Naive thymus-derived CD8-positive, alpha-beta T cell (primary cell): ENCODE results near the gene ROBO1. TPM values are rescaled to one million over a fixed set of nuclear protein-coding genes. Genes with fewer than 3 reads are reported as not detected.

ENCODE experiments used
- ATAC-seq, 2 donors: fragments of 150-1000 bp; cut with Tn5 transposase in 1 of 2; sonication (Bioruptor Pico), chemical (Tn5 transposase) in 1 of 2; 1 replicate in 1 of 2; 2 replicates in 1 of 2; pipeline ENCODE4 v1.10.0; 2021; ENCODE audit warnings: mild to moderate bottlenecking in 2 of 2, moderate library complexity in 2 of 2
- POLR2A ChIA-PET: fragments of 350-600 bp; sonication (Branson Sonifier 250); formaldehyde crosslinking; loops from one replicate; lab custom pipeline; 2021; ENCODE audit warnings: antibody characterized with exemption; lab: Charles Lee
- DNase-seq, 10 donors: peaks; one replicate each; pipeline versions ENCODE4 v3.0.0 to v3.0.0-alpha.2; 2020 to 2022
- H3K27ac Mint-ChIP-seq, 10 donors: one replicate each; pipeline ENCODE4 v1.8.0; 2020 to 2022; ENCODE audit warnings: mild to moderate bottlenecking in 10 of 10, mixed read lengths in 10 of 10, moderate library complexity in 4 of 10, inconsistent platforms in 1 of 10
- H3K27me3 Mint-ChIP-seq, 5 donors: one replicate each; pipeline ENCODE4 v1.8.0; 2021 to 2022; ENCODE audit warnings: mixed read lengths in 5 of 5
- H3K36me3 Mint-ChIP-seq, 3 donors: one replicate each; pipeline ENCODE4 v1.8.0; 2020 to 2022; ENCODE audit warnings: mixed read lengths in 3 of 3, mild to moderate bottlenecking in 2 of 3, inconsistent platforms in 1 of 3
- H3K4me1 Mint-ChIP-seq, 4 donors: one replicate each; pipeline ENCODE4 v1.8.0; 2021 to 2022; ENCODE audit warnings: mixed read lengths in 4 of 4
- H3K4me3 Mint-ChIP-seq, 10 donors: one replicate each; pipeline ENCODE4 v1.8.0; 2020 to 2022; ENCODE audit warnings: mild to moderate bottlenecking in 10 of 10, mixed read lengths in 10 of 10, moderate library complexity in 6 of 10, inconsistent platforms in 1 of 10
- H3K9me3 Mint-ChIP-seq, 9 donors: one replicate each; pipeline ENCODE4 v1.8.0; 2020 to 2022; ENCODE audit warnings: mixed read lengths in 9 of 9, mild to moderate bottlenecking in 3 of 9, inconsistent platforms in 1 of 9, moderate library complexity in 1 of 9
- polyA plus RNA-seq, 3 donors: library from polyadenylated mRNA; unstranded; fragments of 300-500 nt; fragmentation: Illumina TruSeq; gene quantifications; one replicate each; pipeline ENCODE4 v1.2.3, GENCODE V29; 2021
- total RNA-seq, 8 experiments: library from RNA in 2 of 8; stranded (reverse) in 2 of 8; gene quantifications; one replicate each; pipeline ENCODE4 v1.2.3 and lab custom pipeline; 2021 to 2026

Gene ROBO1
- total and polyA plus RNA-seq, 5 experiments from 2014 or later, result 2.3 to 16.3 (median 12.5) TPM

DNA sequence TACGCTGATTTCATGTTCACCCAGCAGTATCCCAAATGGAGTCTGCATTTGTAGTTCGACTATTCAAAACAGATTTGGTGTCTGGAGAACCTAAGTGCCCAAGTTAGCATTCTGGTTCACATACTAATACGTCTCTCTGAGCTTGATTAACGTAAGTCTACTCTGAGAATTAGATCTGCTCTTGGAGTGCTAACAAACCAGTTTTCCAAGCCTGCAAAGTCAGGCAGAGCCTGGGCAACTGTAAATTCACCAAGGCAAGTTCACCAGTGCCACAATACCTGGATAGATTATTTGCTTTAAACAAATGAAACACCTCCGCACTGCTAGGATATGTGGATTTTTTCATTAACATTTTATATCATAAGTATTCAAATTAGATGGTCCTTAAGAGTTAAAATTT lies 912.6 kb downstream of the ROBO1 start:
- no peaks in the 10 kb centered on the region for H3K27me3 Mint-ChIP-seq
- ATAC-seq (no peak), DNase-seq (no peak)
- H3K27ac Mint-ChIP-seq, result no peak overlapping the region
- peaks cover 0 to 11% (median 0%) of the 10 kb centered on the region in 9 donors for H3K9me3 Mint-ChIP-seq
- POLR2A ChIA-PET, result no interaction called here
- H3K36me3 Mint-ChIP-seq, result no peaks in the 10 kb centered on the region
- H3K4me1 Mint-ChIP-seq, result no peaks in the 10 kb centered on the region
- H3K4me3 Mint-ChIP-seq, result no peak overlapping the region

DNA sequence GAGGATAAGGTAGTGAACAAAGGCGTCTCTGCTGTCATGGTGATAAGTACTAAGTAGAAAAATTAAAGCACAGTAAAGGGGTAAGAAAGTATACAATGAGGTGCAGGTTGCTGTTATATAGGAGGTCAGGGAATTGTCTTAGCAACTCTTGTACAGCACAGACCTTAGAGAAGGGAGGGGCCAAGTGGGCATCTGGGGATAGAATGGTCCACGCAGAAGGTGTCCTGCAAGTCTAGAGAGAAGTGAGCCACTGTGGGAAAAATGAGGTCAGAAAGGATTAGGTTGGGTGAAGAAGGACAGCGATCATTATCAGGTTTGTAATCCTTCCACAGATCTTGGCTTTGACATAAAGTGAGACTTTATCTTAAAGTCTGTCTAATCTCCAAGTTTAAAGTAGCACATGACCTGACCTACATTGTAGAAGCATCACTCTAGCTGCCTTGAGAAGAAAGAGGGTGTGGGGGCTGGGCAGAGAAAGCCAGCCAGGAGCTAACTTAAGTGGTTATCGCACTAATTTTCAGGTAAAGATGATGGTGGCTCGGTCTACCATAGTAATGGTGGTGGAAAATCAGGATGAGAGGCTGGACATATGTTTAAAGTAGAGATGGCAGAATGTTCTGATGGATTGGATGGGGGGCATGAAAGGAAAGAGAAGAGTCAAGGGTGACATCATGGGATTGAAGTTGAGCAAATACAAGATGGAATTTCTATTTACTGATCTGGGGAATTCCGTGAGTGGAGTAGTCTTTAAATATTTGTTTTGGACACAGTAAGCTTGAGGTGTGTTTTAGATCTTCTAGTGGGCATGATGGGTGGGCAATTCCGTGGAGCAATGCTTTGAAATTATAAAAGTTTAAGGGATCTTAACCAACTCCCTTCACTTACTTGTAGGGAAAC lies 919.2 kb downstream of the ROBO1 start:
- no peaks in the 10 kb centered on the region for H3K27me3 Mint-ChIP-seq
- no peak overlapping the region for H3K27ac Mint-ChIP-seq
- H3K36me3 Mint-ChIP-seq, result no peaks in the 10 kb centered on the region
- peaks cover 0 to 8% (median 2%) of the 10 kb centered on the region in 9 donors for H3K9me3 Mint-ChIP-seq
- no peak overlapping the region for H3K4me3 Mint-ChIP-seq
- POLR2A ChIA-PET, result no interaction called here
- peaks cover 0 to 1% (median 0%) of the 10 kb centered on the region in 4 donors for H3K4me1 Mint-ChIP-seq
- ATAC-seq (no peak), DNase-seq (no peak)

DNA sequence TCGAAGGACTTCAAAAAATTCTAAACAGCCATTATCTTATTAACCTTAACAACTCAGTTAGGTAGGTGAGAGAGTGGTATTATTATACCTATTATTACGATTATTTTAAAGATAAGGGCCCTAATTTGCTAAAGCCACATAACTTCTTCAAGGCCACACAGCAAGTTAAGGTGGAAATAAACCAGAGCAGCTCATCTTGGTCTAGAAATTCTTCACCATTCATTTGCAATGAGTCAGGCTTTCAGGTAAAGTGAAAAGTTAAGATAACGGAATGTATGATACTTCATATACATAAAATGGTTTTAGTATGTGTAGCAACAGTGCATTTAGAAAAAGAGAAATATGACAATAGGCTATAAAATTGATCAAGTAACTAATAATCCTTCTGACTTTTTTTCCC lies 920.2 kb downstream of the ROBO1 start:
- no peak overlapping the region for H3K27ac Mint-ChIP-seq
- H3K4me1 Mint-ChIP-seq, result peaks cover 0 to 1% (median 0%) of the 10 kb centered on the region in 4 donors
- H3K36me3 Mint-ChIP-seq, result no peaks in the 10 kb centered on the region
- H3K9me3 Mint-ChIP-seq, result peaks cover 0 to 8% (median 0%) of the 10 kb centered on the region in 9 donors
- no peaks in the 10 kb centered on the region for H3K27me3 Mint-ChIP-seq
- POLR2A ChIA-PET, result no interaction called here
- no peak overlapping the region for H3K4me3 Mint-ChIP-seq
- no peak for ATAC-seq
- no peak for DNase-seq

DNA sequence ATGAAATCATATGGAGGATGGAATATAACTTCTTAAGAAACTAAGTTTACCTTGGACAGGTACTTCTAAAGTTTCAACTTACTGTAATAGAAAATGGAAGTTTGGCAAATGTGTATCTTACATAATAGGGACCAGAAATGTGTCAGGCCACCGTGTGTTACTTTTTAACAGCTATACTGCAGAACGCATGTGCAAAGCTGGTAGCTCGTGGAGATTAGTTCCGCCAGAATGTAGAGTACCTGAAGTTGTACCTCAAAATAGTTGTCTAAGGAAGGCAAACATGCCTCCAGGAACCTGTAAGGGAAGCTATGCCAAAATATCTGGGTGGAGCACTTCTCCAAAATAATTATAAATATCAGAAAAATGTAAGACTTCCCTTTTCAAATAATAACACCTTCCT lies 920.6 kb downstream of the ROBO1 start:
- Mint-ChIP-seq H3K36me3 (no peaks in the 10 kb centered on the region), H3K27ac (no peak overlapping the region), H3K27me3 (no peaks in the 10 kb centered on the region), H3K9me3 (peaks cover 0 to 8% (median 0%) of the 10 kb centered on the region in 9 donors), H3K4me1 (peaks cover 0 to 1% (median 0%) of the 10 kb centered on the region in 4 donors), H3K4me3 (no peak overlapping the region)
- ATAC-seq (no peak), DNase-seq (no peak)
- POLR2A ChIA-PET, result no interaction called here

DNA sequence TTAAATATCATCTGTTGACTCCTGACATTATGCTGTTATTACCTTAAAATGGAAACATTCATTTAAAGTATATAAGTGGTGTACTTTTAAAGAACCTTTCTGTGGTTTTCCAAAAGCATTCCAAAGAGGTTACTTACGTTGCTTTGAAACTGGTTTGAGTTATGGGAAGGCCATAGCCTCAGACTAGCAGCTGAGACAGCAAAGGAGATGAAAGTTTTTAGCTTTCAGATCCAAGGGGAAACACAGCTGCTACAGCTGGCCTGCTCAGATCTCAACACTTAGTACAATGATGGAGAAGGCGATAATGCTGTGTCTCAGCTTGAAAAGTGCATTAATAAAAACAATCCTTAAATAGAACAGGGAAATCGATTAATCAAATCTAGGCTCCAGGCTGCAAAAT lies 921.1 kb downstream of the ROBO1 start:
- Mint-ChIP-seq H3K36me3 (no peaks in the 10 kb centered on the region), H3K27me3 (no peaks in the 10 kb centered on the region), H3K9me3 (peaks cover 0 to 8% (median 0%) of the 10 kb centered on the region in 9 donors), H3K4me3 (no peak overlapping the region), H3K27ac (peak overlapping the region in 1 of 10 donors; percentile 28), H3K4me1 (peaks cover 0 to 1% (median 0%) of the 10 kb centered on the region in 4 donors)
- POLR2A ChIA-PET, result no interaction called here
- DNase-seq, result no peak
- ATAC-seq, result no peak

DNA sequence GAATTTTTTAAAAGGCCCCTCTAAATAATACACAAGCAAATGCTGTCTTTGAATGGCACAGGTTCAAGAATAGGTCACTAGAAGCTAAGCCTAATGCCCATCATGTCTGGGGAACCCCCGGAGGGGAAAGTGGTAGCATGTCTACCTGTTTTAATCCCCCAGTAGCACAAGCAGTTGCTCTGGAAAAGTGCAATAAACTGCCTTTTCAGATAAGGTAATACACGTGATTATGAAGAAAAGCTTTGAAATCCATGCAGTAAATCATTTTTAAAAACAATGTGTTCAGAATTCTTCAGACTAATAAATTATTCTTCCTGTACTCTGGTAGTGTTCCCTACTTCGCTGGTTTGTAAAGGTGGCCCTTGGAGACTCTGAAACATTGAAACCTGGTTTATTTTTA lies 922.2 kb downstream of the ROBO1 start:
- peaks cover 0 to 8% (median 0%) of the 10 kb centered on the region in 9 donors for H3K9me3 Mint-ChIP-seq
- peaks cover 0 to 1% (median 0%) of the 10 kb centered on the region in 4 donors for H3K4me1 Mint-ChIP-seq
- no peaks in the 10 kb centered on the region for H3K36me3 Mint-ChIP-seq
- DNase-seq (no peak), ATAC-seq (no peak)
- no peak overlapping the region for H3K27ac Mint-ChIP-seq
- POLR2A ChIA-PET, result no interaction called here
- no peaks in the 10 kb centered on the region for H3K27me3 Mint-ChIP-seq
- no peak overlapping the region for H3K4me3 Mint-ChIP-seq

DNA sequence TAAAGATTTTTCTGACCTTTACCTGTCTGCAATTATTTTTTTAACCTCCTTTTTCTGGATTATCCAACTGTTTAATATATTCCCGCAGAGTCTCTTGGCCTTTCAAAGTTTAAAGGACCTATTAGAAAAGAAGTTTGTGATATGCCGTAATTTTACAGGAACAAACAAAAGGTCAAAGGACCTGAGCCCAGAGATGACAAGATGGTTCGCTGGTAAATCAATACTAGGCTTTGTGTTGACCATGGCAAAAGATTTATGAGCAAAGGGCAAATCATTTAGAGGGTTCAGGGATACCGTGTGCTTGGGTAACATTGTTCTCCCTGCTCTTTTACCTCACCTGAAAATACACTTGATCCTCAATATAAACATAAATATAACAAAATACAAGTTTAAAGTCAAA lies 923.5 kb downstream of the ROBO1 start:
- ATAC-seq (no peak), DNase-seq (no peak)
- Mint-ChIP-seq H3K4me3 (no peak overlapping the region), H3K27ac (no peak overlapping the region), H3K27me3 (no peaks in the 10 kb centered on the region), H3K4me1 (peaks cover 0 to 1% (median 0%) of the 10 kb centered on the region in 4 donors), H3K36me3 (no peaks in the 10 kb centered on the region), H3K9me3 (peaks cover 0 to 8% (median 0%) of the 10 kb centered on the region in 9 donors)
- POLR2A ChIA-PET, result no interaction called here

DNA sequence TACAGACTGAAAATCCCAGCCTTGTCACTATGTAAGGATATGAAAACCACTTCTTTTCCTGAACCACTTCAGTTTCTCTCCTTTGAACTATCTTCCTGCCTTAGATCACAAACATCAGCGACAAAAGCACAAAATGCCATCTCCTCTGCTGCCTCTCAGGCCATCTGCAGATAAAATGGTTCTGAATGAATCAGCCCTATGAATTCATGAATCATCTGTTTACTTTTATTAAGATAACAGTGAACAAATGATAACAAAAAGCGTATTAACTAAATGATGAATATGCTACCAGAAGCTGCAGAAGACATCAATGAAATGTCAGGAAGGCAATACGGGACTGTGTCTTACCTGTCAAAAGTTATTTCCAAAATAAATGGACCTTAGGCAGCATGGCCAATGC lies 928.1 kb downstream of the ROBO1 start:
- ATAC-seq (no peak), DNase-seq (no peak)
- H3K9me3 Mint-ChIP-seq, result peaks cover 0 to 7% (median 0%) of the 10 kb centered on the region in 9 donors
- POLR2A ChIA-PET, result no interaction called here
- H3K4me1 Mint-ChIP-seq, result no peaks in the 10 kb centered on the region
- H3K27ac Mint-ChIP-seq, result no peak overlapping the region
- H3K36me3 Mint-ChIP-seq, result no peaks in the 10 kb centered on the region
- no peak overlapping the region for H3K4me3 Mint-ChIP-seq
- H3K27me3 Mint-ChIP-seq, result no peaks in the 10 kb centered on the region

DNA sequence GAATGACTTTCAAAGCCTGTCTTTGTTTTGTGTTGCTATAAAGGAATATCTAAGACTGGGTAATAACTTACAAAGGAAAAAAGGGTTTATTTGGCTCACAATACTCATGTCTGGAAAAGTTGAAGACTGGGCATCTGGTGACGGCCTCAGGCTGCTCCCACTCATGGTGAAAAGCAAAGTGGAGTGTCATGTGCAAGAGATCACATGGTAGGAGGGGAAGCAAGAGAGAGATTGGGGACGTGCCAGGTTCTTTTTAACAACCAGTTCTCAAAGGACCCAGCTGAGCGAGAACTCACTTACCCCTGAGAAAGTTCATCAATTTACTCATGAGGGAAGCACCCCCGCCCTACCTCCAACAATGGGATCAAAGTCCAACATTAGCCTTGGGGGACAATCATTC lies 929.4 kb downstream of the ROBO1 start:
- no peaks in the 10 kb centered on the region for H3K36me3 Mint-ChIP-seq
- DNase-seq (no peak), ATAC-seq (no peak)
- peaks cover 0 to 7% (median 0%) of the 10 kb centered on the region in 9 donors for H3K9me3 Mint-ChIP-seq
- H3K27me3 Mint-ChIP-seq, result no peaks in the 10 kb centered on the region
- H3K4me1 Mint-ChIP-seq, result no peaks in the 10 kb centered on the region
- no peak overlapping the region for H3K27ac Mint-ChIP-seq
- POLR2A ChIA-PET, result no interaction called here
- no peak overlapping the region for H3K4me3 Mint-ChIP-seq

DNA sequence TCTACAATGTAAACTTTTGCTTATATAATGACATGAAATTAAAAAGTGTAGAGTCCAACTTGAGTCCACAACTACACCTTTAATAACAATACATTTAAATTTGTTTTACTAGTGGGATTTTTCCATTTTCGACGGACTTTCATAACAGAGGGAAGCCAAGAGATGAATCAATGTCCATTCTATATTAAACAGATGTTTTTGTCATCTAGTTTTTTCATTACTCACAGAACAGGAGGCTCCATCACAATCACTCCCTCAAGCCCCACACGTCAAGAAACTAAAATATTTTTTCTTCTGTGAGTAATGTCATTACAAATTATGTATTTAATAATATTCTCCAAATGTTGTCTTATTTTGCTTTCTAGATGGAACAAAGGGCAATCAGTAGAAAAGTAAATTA lies 932.9 kb downstream of the ROBO1 start:
- POLR2A ChIA-PET, result no interaction called here
- DNase-seq, result no peak
- Mint-ChIP-seq H3K27ac (no peak overlapping the region), H3K27me3 (no peaks in the 10 kb centered on the region), H3K36me3 (no peaks in the 10 kb centered on the region), H3K4me1 (no peaks in the 10 kb centered on the region), H3K9me3 (peaks cover 0 to 9% (median 4%) of the 10 kb centered on the region in 9 donors), H3K4me3 (no peak overlapping the region)
- no peak for ATAC-seq

DNA sequence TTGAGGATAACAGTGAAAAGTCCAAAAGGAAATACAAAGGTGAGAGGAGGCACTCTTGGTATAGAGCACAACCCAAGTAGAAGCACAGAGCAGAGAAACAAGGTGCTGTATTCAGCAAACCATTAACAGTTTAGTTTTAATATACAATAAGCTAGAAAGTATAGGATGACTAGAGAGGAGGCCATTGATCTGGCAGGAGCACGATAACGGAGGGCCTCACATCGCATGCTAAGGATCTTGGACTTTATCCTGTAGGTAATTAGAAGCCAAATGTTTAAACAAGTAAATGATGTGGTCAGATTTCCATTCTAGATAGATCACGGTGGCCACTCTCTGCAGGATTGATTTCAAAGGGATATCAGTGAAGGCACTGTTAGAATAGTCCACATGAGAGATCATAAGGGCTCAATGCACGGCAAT lies 935.0 kb downstream of the ROBO1 start:
- POLR2A ChIA-PET, result no interaction called here
- H3K4me3 Mint-ChIP-seq, result no peak overlapping the region
- H3K36me3 Mint-ChIP-seq, result no peaks in the 10 kb centered on the region
- H3K4me1 Mint-ChIP-seq, result no peaks in the 10 kb centered on the region
- DNase-seq (no peak), ATAC-seq (no peak)
- peaks cover 0 to 5% (median 0%) of the 10 kb centered on the region in 9 donors for H3K9me3 Mint-ChIP-seq
- no peak overlapping the region for H3K27ac Mint-ChIP-seq
- no peaks in the 10 kb centered on the region for H3K27me3 Mint-ChIP-seq

DNA sequence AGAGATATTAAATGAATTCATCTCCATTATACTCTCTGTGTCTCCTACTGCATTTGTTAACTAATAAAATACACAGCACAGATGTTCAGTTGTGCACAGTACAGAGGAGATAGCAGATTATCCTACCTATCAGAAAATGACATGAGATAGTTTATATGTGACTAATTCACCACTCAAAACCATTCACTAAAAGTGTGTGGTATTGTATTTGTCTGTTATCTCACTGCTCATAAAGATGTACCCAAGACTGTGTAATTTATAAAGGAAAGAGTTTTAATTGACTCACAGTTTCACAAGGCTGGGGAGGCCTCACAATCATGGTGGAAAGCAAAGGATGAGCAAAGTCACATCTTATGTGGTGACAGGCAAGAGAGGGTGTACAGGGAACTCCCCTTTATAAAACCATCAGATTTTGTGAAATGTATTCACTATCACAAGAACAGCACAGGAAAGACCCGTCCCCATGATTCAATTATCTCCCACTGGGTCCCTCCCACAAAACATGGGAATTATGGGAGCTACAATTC lies 936.3 kb downstream of the ROBO1 start:
- Mint-ChIP-seq H3K27me3 (no peaks in the 10 kb centered on the region), H3K4me3 (no peak overlapping the region), H3K9me3 (peaks cover 0 to 5% (median 0%) of the 10 kb centered on the region in 9 donors), H3K36me3 (no peaks in the 10 kb centered on the region), H3K4me1 (no peaks in the 10 kb centered on the region), H3K27ac (peak overlapping the region in 1 of 10 donors; percentile 26)
- ATAC-seq (no peak), DNase-seq (no peak)
- POLR2A ChIA-PET, result no interaction called here

DNA sequence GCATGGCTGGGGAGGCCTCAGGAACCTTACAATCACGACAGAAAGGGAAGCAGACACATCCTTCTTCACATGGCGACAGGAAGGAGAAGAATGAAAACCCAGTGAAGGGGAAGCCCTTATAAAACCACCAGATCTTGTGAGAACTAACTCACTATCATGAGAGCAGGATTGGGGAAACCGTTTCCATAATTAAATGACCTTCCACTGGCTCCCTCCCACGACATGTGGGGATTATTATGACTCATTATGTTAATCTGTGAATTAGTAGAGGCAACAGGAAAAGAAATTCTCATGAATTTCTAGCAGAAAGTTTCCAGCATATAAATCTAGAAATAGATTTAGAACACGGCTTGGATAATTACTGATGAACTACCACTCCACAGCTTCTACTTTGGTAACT lies 937.3 kb downstream of the ROBO1 start:
- H3K27me3 Mint-ChIP-seq, result no peaks in the 10 kb centered on the region
- ATAC-seq, result no peak
- POLR2A ChIA-PET, result no interaction called here
- H3K4me1 Mint-ChIP-seq, result no peaks in the 10 kb centered on the region
- DNase-seq, result no peak
- peaks cover 0 to 5% (median 4%) of the 10 kb centered on the region in 9 donors for H3K9me3 Mint-ChIP-seq
- no peaks in the 10 kb centered on the region for H3K36me3 Mint-ChIP-seq
- H3K27ac Mint-ChIP-seq, result no peak overlapping the region
- H3K4me3 Mint-ChIP-seq, result no peak overlapping the region
